ENCODE results near the gene ACOD1.

ACOD1 gene

DNA sequence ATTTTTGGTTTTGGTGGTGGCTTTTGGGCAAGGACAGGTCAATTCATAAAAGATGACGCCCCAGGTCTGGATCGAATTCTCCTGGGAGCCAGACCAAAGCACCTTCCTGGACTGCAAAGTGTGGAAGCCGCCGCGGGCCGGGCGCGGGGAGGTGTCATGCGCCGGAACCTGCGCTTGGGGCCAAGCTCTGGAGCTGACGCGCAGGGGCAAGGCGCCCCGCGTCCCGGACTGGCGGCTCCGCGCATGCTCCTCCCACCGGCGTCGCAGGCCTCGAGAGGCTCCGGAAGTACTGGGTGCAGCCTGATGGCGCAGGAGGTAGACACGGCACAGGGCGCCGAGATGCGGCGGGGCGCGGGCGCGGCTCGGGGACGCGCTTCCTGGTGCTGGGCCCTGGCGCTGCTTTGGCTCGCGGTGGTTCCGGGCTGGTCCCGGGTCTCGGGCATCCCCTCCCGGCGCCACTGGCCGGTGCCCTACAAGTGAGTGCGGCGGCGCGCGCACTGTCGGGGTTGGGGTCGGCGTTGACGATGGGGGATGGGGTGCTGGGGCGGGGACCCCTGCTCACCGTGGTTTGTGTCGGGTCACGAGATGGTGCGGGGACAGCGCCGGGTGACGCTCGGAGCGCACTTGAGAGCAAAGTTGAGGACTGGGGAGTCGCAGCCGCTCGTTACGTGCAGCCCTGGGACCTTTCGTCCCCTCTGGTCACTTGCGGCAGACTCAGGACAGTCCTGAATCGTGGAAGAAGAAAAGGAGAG, 43.7 kb downstream of the ACOD1 start, which contains the start of gene CLN5:
TSS of gene CLN5 (plus strand) at position 286 of the 752 bp plus-strand sequence. CDS start at position 304, 18 bp downstream.
- peak; percentile 87 for DNase-seq (ENCODE audit: low spot score)

DNA sequence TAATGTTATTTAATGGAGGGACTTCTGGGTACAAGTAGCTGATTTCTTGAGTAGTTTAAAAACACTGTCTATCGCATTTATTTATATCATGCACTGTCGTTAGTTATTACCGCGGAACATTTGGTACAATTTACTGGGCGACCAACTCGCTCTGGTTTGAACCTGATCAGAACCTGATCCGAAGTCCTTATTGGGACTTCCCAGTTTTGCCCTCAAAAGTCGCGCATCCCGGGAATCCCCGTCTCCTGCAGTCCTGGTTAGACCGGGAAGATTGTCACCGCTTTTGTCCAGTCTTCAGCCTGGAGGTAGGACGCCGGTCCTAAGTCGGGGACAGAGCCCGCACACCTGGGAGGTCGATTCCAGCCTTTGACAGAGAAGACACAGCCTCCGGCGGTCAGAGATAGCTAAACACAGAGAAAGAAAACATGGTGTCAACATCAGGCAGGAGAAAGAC, 44.3 kb downstream of the ACOD1 start:
- DNase-seq (ENCODE audit: low spot score): peak; percentile 61

GRCh38 chr13:76993021-76993420, 44.7 kb downstream of the ACOD1 start:
- DNase-seq (ENCODE audit: low spot score): peak; percentile 35

GRCh38 chr13:76993473-76993872, 45.2 kb downstream of the ACOD1 start:
- DNase-seq (ENCODE audit: low spot score): no peak

DNA sequence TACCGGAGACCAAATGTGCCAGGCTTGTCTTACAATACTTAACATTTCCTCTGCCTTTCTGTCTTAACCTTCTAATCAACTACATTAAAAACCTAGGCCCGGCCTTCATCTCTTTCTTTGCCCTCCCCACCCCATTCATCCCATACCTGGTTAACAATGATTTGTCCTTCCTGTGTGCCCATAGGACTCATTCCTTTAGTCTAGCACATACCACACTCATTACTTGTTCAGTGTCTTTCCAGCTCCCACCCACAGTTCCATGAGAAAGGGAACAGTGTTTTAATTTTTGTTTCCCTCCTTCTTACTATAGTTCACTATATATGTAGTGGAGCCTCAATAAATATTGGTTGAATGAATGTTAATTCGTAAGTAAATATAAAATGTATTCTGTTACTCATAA, 46.0 kb downstream of the ACOD1 start:
- no peak for DNase-seq (ENCODE audit: low spot score)

GRCh38 chr13:77000475-77000874, 52.2 kb downstream of the ACOD1 start:
- no peak for DNase-seq (ENCODE audit: low spot score)

GRCh38 chr13:77001540-77001939, 53.2 kb downstream of the ACOD1 start:
- DNase-seq (ENCODE audit: low spot score): no peak

GRCh38 chr13:77001963-77002587, 53.8 kb downstream of the ACOD1 start:
- DNase-seq (ENCODE audit: low spot score): no peak

- DNase-seq (ENCODE audit: low spot score): peak; percentile 45
These were observed 54.4 kb downstream of the ACOD1 start for GRCh38 chr13:77002590-77003190.
